A549 treated with Hydrocortisone at 1 μM for 4 hours (cell line): ENCODE measurements around the gene KCNAB1. TPM values are rescaled to one million over a fixed set of nuclear protein-coding genes. Genes with fewer than 3 reads are reported as not detected.

Experiments
- total RNA-seq: library from RNA; stranded (reverse); fragments of 200-300 nt; extraction: Qiagen RNA extraction; gene quantifications from 5 replicates; pipeline ENCODE4 v1.2.3, GENCODE V29; 2022

Gene KCNAB1
- not detected in 5 replicates for total RNA-seq

DNA sequence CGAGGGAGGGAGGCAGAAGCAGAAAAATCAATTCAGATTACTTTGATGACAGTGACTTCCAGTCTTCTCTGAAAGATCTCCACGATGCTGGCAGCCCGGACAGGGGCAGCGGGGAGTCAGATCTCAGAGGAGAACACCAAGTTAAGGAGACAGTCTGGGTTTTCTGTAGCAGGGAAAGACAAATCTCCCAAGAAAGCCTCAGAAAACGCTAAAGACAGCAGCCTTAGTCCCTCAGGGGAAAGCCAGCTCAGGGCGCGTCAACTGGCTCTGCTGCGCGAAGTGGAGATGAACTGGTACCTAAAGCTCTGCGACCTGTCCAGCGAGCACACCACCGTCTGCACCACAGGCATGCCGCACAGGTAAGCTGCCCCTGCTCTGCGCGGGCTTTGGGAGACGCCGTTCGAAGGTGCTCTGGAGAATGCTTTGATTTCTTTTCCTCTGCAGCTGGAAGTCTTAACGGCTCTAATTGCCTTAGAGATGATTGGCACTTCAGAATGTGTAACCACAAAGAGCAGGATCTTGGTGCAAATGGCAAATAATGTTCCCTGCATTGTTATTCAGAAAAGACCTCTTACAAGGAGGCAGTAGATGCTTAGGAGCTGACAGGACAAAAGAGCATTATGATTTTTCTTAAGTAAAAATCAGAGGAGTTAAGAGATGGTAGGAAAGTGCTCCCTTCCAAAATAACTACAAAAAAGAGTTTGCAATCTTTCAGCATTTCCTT lies at the start of gene KCNAB1:
KCNAB1 (plus strand) TSS at position 51 of the 724 bp plus-strand sequence.

DNA sequence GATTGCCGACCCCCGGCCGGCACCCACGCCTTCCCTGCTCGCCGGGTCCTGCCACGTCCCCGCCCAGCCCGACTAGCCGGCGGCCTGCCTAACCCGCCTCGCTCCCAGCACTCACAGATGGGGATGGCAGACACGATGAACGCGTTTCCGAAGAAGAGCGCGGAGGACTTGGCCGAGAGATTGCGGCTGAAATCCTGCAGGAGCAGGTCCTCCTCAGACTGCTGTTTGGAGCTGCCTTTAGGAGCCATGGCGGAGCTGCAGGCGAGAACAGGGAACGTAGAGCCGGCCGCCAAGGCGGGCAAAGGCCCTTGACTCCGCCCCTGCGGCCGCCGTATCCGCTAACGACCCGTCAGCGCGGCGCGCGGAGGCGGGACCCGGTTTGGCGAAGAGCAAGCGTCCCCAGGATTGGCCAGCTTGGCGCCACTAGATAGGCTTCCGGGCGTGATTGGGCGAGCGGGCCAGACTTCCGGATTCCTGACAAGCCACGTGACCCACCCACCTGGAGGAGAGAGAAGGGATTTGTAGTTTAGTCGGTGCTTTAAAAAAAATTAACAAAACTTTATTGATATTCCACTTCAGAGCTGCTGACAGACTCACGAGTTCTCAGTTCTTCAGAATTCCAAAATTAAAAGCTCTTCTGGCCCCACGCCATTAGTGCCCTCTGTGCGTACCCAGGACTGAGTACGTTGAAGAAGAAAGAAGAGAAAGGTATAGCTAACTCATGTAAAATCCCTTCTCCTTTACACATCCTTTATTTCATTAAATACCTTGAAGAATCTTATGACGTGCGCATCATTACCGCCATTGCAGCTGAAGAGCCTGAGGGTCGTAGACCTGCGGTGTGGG lies 434.7 kb downstream of the KCNAB1 start, which contains the start of gene SSR3:
SSR3 (minus strand) TSS at position 276 of the 846 bp plus-strand sequence; CDS start at position 248, 28 bp downstream.

Other genes with a start within 250 kb of the KCNAB1 start
- gene GMPS, start 249.9 kb upstream of the KCNAB1 start, total RNA-seq: 70.8 to 95.0 TPM (median 80.9 TPM) in 5 replicates